ENCODE data around the gene FBXL17.

GRCh38 chr5:108184940-108185339 lies 197.0 kb downstream of the FBXL17 start:
- TF ChIP-seq CTCF (IDR thresholded peaks at IDR 0.05; ENCODE audit: insufficient read depth, low read length, poor library complexity, severe bottlenecking) (no peak), EZH2phosphoT487 (conservative IDR thresholded peaks at IDR 0.05; ENCODE audit: low read length) (no peak)

Measured in SU-DHL-6 (cell line).